Body of pancreas (tissue), 4 donors: ENCODE results near the gene TAF3. TPM values are rescaled to one million over a fixed set of nuclear protein-coding genes. Genes with fewer than 3 reads are reported as not detected.

Experiments
- ATAC-seq: fragments of 150-250 bp; one replicate; pipeline ENCODE4 v1.9.1; 2016
- DNase-seq, 4 donors: peaks; one replicate each; pipeline ENCODE4 v3.0.0-alpha.2; 2019
- H3K27ac ChIP-seq, 4 donors: fragments of 200-600 bp; sonication (generic); 1 replicate in 3 of 4; 2 replicates in 1 of 4; pipeline versions ENCODE4 v1.5.1 to v1.6.1; 2016 to 2019; ENCODE audit warnings: mild to moderate bottlenecking in 1 of 4, mixed read lengths in 1 of 4, moderate library complexity in 1 of 4
- H3K27me3 ChIP-seq, 2 donors: fragments of 200-600 bp; sonication (generic); one replicate each; pipeline ENCODE4 v1.6.0; 2016; ENCODE audit warnings: mild to moderate bottlenecking in 1 of 2
- H3K36me3 ChIP-seq, 2 donors: fragments of 200-600 bp; sonication (generic); replicated peaks in 1 of 2; 2 replicates each; pipeline ENCODE4 v1.5.1; 2016; ENCODE audit warnings: low read depth in 2 of 2; ENCODE audit not compliant: insufficient read depth in 1 of 2
- H3K4me1 ChIP-seq: fragments of 200-600 bp; sonication (generic); one replicate; pipeline ENCODE4 v1.6.0; 2016
- H3K4me3 ChIP-seq, 2 donors: fragments of 200-600 bp; sonication (generic); 1 replicate in 1 of 2; 2 replicates in 1 of 2; pipeline ENCODE4 v1.5.1; 2016 to 2019
- H3K9me3 ChIP-seq, 3 donors: fragments of 200-600 bp; sonication (generic); 1 replicate in 2 of 3; 2 replicates in 1 of 3; pipeline ENCODE4 v1.5.1; 2016
- CTCF ChIP-seq, 7 experiments: fragments of 450-650 bp in 4 of 7; fragments of 200-600 bp in 3 of 7; sonication (generic) in 3 of 7; IDR thresholded peaks; one replicate each; pipeline ENCODE4 v1.5.1; 2016 to 2019; ENCODE audit warnings: antibody characterized with exemption in 7 of 7
- POLR2A ChIP-seq, 3 donors: fragments of 450-650 bp; IDR thresholded peaks; one replicate each; pipeline ENCODE4 v1.6.1; 2016; ENCODE audit warnings: antibody characterized with exemption in 3 of 3, mild to moderate bottlenecking in 2 of 3
- WGBS, 2 donors: methylation state at CpG; one replicate each; pipeline ENCODE4 v1.1.5; 2017; 5-methylcytosine and 5-hydroxymethylcytosine counted together
- intact Hi-C: fragments of 100-400 bp; cut with DNase I; formaldehyde crosslinking; loops from one replicate; pipeline ENCODE4 v1.15.1; 2023
- total RNA-seq, 2 donors: library from RNA; depleted of rRNA; stranded (reverse); fragments of >200 nt; gene quantifications; one replicate each; pipeline ENCODE4 v1.1.0, GENCODE V29; 2016

TAF3 gene
- total RNA-seq, 2 donors from 2014 or later = 6.0 to 12.9 TPM

DNA sequence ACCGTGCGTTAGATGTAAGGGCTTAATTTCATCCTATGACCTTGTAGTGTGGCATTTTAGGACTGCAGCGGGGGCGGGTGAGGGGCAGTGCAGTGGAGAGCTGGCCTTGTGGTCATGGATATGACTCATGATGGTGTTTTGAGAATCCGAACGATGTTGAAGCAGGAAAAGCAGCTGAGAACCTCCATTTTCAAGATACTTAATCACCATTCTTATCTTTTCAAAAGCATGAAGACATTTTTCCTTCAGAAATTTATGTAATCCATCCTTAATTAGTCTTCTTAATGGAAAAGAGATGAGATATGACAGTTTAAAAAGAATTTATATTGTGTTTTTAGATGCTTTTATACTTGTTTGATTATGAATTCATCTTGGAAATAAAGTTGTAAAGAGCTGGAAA is 20.7 kb upstream of the TAF3 start:
- no peaks in the 10 kb centered on the region for H3K27me3 ChIP-seq
- H3K27ac ChIP-seq = peak overlapping the region in 3 of 4 donors; percentile 0 to 57 (median 0)
- TF ChIP-seq POLR2A (IDR thresholded peaks at IDR 0.05) (no peak), CTCF (IDR thresholded peaks at IDR 0.05) (no peak)
- peaks cover 15 to 29% of the 10 kb centered on the region in 2 donors for H3K36me3 ChIP-seq
- H3K4me1 ChIP-seq = peaks cover 54% of the 10 kb centered on the region
- no peak for ATAC-seq
- 47 to 59% methylated on average over 6 of the region's 6 CpGs for WGBS, 2 donors
- no peaks in the 10 kb centered on the region for H3K9me3 ChIP-seq
- intact Hi-C loops = no loop called here
- H3K4me3 ChIP-seq = no peak overlapping the region
- DNase-seq = peak in 2 of 4 donors; percentile 25 to 27

DNA sequence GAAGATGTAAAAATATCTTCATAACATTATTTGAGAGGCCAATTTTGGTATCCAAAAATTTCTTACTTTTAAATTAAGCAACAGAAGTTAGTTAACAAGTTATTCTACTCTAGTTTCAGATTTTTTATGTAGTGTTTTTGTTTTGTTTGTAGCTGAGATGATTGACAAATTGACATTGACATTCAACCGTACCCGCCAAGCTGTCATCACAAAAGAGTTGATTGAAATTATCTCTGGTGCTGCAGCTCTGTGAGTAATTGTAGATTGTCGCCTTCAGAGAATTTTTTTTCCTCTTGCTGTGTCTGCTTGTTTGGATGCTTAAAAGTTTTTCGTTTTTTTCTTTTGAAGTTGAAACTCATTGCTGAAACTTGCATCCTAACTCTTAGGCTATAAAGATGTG is 15.7 kb upstream of the TAF3 start:
- TF ChIP-seq POLR2A (IDR thresholded peaks at IDR 0.05) (no peak), CTCF (IDR thresholded peaks at IDR 0.05) (no peak)
- Histone ChIP-seq H3K4me3 (no peak overlapping the region), H3K27ac (no peak overlapping the region), H3K4me1 (peaks cover 12% of the 10 kb centered on the region), H3K36me3 (peaks cover 21 to 51% of the 10 kb centered on the region in 2 donors), H3K27me3 (no peaks in the 10 kb centered on the region), H3K9me3 (no peaks in the 10 kb centered on the region)
- ATAC-seq = no peak
- intact Hi-C loops = no loop called here
- DNase-seq = no peak
- WGBS, 2 donors = 82 to 83% methylated on average over 4 of the region's 4 CpGs

DNA sequence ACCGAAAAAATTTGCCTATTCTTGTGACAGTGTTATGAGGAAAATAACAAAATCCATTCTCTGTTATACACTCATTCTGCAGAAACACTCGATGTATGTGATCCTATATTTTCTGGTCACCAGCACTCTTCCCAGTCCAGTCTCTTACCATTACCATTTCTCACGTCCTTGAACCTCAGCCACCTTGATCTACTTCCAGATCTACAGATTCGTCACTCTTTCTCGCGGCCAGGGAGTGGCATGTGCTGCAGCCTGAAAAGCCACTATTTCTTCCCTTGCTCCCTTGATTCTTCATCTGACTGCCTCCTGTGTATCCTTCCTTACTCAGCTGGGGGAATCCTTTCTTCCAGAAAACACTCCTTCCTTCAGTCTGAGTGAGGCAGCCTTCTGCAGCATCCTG is 14.1 kb upstream of the TAF3 start:
- 43 to 51% methylated on average over 6 of the region's 6 CpGs for WGBS, 2 donors
- TF ChIP-seq POLR2A (IDR thresholded peaks at IDR 0.05) (no peak), CTCF (IDR thresholded peaks at IDR 0.05) (no peak)
- H3K27me3 ChIP-seq = no peaks in the 10 kb centered on the region
- H3K9me3 ChIP-seq = no peaks in the 10 kb centered on the region
- intact Hi-C loops = no loop called here
- ATAC-seq (no peak), DNase-seq (no peak)
- H3K36me3 ChIP-seq = peaks cover 21 to 50% of the 10 kb centered on the region in 2 donors
- peaks cover 9% of the 10 kb centered on the region for H3K4me1 ChIP-seq
- no peak overlapping the region for H3K27ac ChIP-seq
- H3K4me3 ChIP-seq = no peak overlapping the region

DNA sequence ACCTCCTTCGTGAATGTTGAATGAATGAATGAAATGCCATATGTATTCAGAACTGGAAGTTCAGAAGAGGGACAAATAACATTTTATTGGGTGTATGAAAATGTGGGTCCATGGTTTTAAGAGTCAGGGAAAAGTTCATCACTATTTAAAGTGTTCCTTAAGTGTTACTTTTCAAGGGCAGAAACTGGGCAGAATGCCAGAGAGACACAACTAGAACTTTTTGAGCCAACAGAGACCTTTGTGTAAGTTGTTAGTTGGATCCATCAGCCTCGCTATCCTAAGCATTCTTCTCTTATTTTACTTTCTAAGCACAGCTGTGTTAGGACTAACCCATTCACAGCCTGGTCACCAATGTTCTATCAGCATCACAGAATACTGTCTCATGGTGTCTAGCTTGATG is 13.6 kb upstream of the TAF3 start:
- intact Hi-C loops = no loop called here
- TF ChIP-seq CTCF (IDR thresholded peaks at IDR 0.05) (no peak), POLR2A (IDR thresholded peaks at IDR 0.05) (no peak)
- ATAC-seq = no peak
- Histone ChIP-seq H3K4me1 (peaks cover 9% of the 10 kb centered on the region), H3K27me3 (no peaks in the 10 kb centered on the region), H3K9me3 (no peaks in the 10 kb centered on the region), H3K4me3 (no peak overlapping the region), H3K27ac (no peak overlapping the region), H3K36me3 (peaks cover 16 to 45% of the 10 kb centered on the region in 2 donors)
- no peak for DNase-seq
- WGBS, 2 donors = 28 to 45% methylated on average over 2 of the region's 2 CpGs

DNA sequence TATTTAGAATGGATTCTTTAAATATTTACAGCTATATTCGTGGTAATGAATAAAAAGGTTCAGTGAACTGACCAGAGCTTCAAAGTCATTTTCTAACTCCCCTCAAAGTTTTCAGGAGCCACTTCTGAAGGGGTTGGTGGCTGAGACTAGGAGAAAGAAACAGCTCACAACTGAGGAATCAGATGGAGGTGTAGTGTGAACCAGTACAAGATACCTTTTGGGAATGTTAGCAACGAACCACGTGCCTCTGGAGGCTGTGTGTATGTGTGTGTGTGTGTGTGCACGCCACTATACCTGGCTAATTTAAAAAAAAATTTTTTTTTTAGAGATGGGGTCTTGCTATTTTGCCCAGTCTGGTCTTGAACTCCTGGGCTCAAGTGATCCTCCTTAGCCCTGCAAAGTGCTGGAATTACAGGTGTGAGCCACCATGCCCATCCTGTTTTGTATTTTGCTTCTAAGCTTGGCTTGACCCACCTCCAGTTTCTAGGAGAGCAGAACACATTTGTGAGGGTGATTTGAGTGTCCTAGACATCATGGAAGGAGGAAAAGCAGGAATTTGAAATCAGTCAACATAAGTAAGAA is 9.5 kb upstream of the TAF3 start:
- TF ChIP-seq CTCF (IDR thresholded peaks at IDR 0.05) = no peak
- no peak for TF ChIP-seq POLR2A (IDR thresholded peaks at IDR 0.05)
- H3K4me1 ChIP-seq = peaks cover 9% of the 10 kb centered on the region
- 69 to 71% methylated on average over 4 of the region's 4 CpGs for WGBS, 2 donors
- H3K27ac ChIP-seq = no peak overlapping the region
- intact Hi-C loops = no loop called here
- no peaks in the 10 kb centered on the region for H3K9me3 ChIP-seq
- H3K27me3 ChIP-seq = no peaks in the 10 kb centered on the region
- H3K4me3 ChIP-seq = no peak overlapping the region
- H3K36me3 ChIP-seq = peaks cover 5 to 16% of the 10 kb centered on the region in 2 donors
- DNase-seq (no peak), ATAC-seq (no peak)
